ENCODE measurements around the gene SETD7.
"Not testable (repeated sequence)": the region's sequence is repeated elsewhere in the genome, so short reads cannot be mapped to it uniquely, and the experiment has no call there.

The SETD7 gene

DNA sequence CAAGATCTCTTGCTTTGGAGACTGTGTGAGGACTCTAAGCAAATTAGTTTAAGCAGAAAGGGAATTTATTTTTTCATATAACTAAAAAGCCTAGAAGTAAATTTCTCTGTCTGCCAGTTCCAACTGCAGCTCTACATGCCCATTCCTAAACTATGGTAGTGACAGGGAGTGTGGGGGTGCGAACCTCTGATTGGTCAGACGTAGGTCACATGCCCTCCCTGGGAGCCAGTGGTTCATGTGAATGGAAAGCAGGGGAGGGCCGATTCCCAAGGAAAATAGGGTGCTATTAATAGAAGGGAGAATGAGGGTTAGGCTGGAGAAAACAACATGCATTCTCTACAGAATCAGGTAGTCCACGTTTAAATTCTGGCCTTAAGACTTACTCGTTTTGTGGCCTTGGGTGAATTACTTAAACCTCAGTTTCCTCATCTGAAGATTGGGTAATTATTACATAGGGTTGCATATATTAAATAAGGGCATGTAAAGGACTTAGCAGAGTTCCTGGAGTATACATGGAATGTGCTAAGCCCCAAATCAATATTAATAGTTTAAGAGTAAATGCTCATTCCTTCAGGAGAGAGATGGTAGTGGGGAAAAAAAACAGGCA lies 94.9 kb downstream of the SETD7 start:
- no peak for DNase-seq

DNA sequence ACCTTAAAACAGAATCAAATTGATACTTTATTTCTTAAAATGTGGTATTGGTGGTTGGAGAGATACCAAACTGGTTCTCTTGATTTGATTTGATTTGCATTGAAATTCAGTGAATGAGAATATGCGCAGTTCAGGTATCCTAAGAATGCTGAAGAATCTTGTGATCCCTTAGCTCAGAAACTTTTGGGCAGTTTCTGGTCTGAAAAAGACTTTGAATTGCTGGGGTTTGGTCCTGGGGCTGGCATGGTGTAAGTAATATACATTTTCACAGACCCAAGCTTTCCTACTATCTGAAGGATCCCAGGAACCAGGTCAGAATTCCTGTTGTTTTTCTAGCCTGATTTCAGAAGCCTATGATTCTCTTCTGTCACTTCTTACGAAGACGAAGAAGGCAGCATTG lies 95.5 kb downstream of the SETD7 start:
- DNase-seq = no peak

DNA sequence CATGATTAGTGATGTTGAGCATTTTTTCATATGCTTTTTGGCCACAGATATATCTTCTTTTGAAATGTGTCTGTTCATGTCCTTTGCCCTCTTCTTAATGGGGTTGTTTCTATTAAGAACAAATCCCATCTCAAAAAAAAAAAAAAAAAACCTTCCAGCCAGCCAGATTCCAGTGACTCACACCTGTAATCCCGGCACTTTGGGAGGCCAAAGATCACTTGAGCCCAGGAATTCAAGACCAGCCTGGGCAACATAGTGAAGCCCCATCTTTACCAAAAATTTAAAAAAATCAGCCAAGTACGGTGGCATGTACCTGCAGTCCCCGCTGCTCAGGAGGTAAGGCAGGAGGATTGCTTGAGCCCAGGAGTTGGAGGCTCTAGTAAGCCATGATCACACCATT lies 97.0 kb downstream of the SETD7 start:
- DNase-seq = no peak

DNA sequence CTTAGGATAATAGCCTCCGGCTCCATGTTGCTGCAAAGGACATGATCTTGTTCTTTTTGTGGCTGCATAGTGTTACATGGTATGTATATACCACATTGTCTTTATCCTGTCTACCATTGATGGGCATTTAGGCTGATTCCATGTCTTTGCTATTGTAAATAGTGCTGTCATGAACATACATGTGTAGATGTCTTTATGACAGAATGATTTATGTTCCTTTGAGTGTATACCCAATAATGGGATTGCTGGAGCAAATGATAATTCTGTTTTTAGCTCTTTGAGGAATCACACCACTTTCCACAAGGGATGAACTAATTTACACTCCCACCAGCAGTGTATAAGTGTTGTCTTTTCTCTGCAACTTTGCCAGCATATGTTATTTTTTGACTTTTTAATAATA lies 97.5 kb downstream of the SETD7 start:
- DNase-seq = no peak

DNA sequence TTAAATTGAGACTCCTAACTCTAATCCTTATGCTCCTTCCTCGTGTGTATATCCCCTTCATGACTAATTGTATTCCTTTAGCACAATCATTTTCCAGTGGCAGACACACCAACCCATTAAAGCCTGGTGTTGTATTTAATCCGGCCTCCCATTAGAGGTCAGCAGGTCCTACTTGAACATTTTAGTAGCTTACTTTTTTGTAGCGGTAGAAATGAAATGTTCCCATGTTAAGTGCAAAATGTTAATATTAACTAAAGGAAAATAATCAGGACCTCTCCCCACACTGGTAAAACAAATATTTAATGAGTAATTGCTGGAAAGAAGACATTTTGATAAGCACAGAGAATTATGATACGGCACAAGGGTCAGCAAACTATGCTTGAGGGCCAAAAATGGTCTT lies 98.7 kb downstream of the SETD7 start:
- DNase-seq = no peak

DNA sequence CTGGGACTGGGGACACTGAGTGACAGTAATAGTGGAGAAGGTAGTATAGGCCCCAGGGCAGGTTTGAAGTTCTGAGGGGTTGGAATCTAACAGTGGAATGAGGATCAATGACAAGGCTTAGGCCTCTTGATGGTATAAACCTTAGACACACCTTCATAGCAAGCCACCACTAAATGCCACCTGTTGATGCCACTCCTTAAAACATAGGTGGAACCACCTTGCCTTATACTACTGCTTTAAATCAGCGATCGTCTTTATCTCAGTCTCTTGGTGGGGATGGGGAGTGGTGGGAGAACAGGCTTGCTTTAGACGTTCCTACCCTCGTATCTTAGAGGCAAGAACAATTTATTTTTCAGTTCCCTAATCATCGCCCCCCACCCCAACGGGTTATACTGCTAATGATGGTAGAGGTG lies 100.9 kb downstream of the SETD7 start:
- no peak for DNase-seq

DNA sequence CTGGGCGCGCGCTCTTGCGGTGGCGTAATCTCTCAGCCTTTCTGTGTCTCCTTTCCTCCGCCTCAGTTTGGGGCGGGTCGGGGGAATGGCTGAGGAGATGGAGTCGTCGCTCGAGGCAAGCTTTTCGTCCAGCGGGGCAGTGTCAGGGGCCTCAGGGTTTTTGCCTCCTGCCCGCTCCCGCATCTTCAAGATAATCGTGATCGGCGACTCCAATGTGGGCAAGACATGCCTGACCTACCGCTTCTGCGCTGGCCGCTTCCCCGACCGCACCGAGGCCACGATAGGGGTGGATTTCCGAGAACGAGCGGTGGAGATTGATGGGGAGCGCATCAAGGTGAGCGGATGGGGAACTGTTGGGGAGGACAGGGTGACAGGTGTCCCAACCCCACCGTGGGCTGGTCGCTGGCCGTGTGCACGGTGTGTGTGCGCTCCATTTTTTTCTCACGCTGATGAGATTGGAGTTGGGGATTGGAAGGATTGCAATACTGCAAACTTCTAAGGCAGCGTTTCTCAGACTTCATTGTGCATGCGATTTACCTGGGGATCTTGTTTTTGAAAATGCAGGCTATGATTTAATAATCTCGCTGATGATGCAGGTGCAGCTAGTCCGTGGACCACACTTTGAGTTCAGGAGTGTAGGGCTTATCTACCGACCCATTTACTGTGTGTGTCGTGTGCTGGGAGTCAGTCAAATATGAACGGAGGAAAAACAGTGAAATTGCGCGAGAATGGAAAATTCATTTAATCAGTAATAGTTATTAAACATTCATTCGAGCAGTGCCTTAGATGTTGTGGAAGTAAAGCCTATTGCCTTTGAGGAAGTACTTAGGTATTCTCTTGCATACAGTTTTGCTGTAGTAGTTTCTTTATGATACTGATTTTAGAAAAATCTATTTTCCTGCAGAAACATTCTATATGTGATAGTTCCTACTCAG lies 101.6 kb downstream of the SETD7 start, which contains the start of gene RAB33B:
RAB33B (plus strand) TSS at position 11 of the 935 bp plus-strand sequence; CDS start at position 86, 75 bp downstream.
- no peak for DNase-seq

DNA sequence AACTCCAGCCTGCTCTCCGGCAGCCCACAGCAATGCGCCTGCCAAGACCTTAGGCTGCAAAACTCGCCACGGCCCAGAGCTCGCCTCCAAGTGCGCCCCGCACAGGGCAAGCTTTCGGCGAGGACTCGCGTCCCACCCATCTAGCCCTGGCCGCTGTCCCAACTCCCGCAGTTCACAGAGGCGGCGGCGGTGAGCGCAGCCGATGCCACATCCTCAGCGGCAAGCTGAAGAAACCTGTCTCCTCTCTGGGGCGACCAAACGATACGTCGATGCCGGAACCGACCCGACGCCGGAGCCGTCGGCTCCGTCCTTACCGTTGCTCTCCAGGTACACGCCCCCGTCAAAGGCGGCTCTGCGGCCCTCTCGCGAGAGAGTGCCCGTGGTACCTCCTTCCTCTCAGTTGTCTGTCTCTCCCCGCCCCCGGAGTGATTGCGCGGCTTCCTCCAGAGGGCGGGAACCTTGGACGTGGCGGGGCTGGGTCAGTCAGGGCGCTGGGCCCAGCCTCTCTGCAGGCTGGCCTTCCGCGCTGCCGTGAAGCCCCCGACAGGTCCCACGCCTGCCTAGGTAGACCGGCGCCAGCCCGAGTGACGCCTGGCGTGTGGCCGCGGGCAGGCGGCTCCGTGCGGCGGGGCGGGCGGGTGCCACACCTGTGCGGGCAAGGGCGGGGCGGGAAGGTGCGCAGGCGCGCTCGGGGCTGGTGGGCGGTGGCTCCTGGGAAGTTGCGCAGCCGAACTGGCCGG lies 102.5 kb downstream of the SETD7 start:
- DNase-seq = peak; percentile 61

DNA sequence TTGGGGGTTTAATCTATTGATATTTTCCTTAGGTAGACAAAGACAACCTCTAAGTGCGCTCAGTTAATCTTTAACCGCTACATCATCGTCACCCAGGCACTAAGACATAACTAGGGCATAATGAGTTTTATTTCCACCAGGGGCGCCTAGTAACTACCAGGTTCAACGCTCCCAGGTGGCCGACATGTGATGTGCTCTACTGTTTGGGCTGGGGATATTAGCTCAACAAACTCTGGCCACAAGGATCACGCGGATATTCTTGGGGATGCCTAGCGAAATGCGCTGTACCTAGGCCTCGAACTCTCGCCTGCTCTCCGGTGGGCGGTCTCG lies 103.0 kb downstream of the SETD7 start:
- DNase-seq = peak; percentile 38

DNA sequence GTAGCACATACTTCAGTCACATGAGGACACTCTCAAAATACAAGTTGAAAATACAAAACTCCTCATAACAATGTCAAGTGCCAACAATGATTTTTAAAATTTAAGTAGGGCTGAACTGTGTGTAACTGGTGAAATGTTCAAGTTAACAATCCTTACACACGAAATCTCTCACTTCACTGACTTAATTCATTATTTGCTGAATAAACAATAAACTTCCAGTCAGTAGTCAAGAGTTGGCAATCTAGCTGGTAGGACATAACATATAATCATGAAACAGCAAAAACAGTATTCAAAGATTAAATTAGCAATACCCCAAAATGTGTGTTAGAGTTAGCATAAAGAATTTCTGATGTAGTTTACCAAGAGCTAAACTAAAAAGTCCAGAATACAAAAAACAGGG lies 104.0 kb downstream of the SETD7 start:
- no peak for DNase-seq

DNA sequence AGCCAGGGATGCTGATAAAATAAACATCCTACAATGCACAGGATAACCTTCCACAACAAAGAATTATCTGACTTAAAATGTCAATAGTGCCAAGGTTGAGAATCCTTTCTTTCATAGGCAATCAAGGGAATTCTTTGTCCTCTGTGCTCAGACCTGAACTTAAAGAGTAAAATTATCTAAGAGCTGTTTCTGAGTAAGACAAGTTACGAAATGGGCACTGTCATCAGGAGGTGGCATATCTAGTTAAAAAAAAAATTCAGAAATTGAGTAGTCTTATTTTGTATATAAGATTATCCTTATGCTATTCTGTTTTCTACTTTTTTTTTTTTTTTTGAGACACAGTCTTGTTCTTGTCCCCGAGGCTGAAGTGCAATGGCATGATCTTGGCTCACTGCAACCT lies 105.4 kb downstream of the SETD7 start:
- DNase-seq = no peak

DNA sequence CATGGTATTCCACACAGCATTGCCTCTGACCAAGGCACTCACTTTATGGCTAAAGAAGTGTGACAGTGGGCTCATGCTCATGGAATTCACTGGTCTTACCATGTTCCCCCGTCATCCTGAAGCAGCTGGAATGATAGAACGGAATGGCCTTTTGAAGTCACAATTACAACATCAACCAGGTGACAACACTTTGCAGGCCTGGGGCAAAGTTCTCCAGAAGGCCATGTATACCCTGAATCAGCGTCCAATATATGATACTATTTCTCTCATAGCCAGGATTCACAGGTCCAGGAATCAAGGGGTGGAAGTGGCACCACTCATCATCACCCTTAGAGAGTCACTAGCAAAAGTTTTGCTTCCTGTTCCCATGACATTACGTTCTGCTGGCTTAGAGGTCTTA lies 108.9 kb downstream of the SETD7 start:
- DNase-seq = not testable (repeated sequence)

Data from DMS 273 treated with DMSO at 0.1 percent for 48 hours (cell line).